HEK293 (cell line): ENCODE results near the gene IFT122.
"Not testable (repeated sequence)": the region's sequence is repeated elsewhere in the genome, so short reads cannot be mapped to it uniquely, and the experiment has no call there.

Experiments
- CTCF ChIA-PET: fragments of 350-600 bp; formaldehyde crosslinking; extraction: SDS; loops from one replicate; lab custom pipeline; 2021; ENCODE audit warnings: antibody characterized with exemption; lab: Yijun Ruan, JAX
- POLR2A ChIA-PET: fragments of 300-600 bp; formaldehyde crosslinking; extraction: SDS; loops from one replicate; lab custom pipeline; 2020; ENCODE audit warnings: antibody characterized with exemption, inconsistent platforms; lab: Yijun Ruan, JAX
- H3K27ac ChIP-seq: fragments of 200-500 bp; sonication (Bioruptor generic); 2 replicates; pipeline ENCODE4 v1.5.1; 2014; ENCODE audit warnings: low read depth, low read length, control low read depth, inconsistent platforms; ENCODE audit errors: extremely low read depth
- H3K36me3 ChIP-seq, 2 experiments: fragments of 200-500 bp in 1 of 2; sonication (Bioruptor generic) in 1 of 2; 1 replicate in 1 of 2; 2 replicates in 1 of 2; pipeline ENCODE4 v1.5.1; 2014 to 2017; ENCODE audit warnings: inconsistent platforms in 2 of 2, low read length in 2 of 2; ENCODE audit not compliant: control insufficient read depth in 2 of 2, insufficient read depth in 1 of 2
- H3K4me1 ChIP-seq: fragments of 200-500 bp; sonication (Bioruptor generic); 2 replicates; pipeline ENCODE4 v1.5.1; 2014; ENCODE audit warnings: mild to moderate bottlenecking, low read length, inconsistent platforms; ENCODE audit not compliant: control insufficient read depth, insufficient read depth
- H3K4me3 ChIP-seq: 2 replicates; pipeline ENCODE4 v1.5.1; 2011; ENCODE audit warnings: low read depth, mild to moderate bottlenecking, control low read depth, low read length, moderate library complexity
- H3K9me3 ChIP-seq: fragments of 200-500 bp; sonication (Bioruptor generic); 2 replicates; pipeline ENCODE4 v1.5.1; 2014; ENCODE audit warnings: low read depth, low read length, inconsistent platforms; ENCODE audit not compliant: control insufficient read depth, insufficient read depth
- GLI2 ChIP-seq: fragments of 450-650 bp; formaldehyde crosslinking; IDR thresholded peaks from 2 replicates; pipeline ENCODE4; 2017; ENCODE audit warnings: missing biosample characterization, missing genetic modification characterization, low read depth, borderline replicate concordance
- PRDM1 ChIP-seq: fragments of 450-650 bp; formaldehyde crosslinking; IDR thresholded peaks from 2 replicates; pipeline ENCODE4; 2016; ENCODE audit warnings: missing biosample characterization, missing genetic modification characterization
- SP7 ChIP-seq: fragments of 450-650 bp; formaldehyde crosslinking; IDR thresholded peaks from 2 replicates; pipeline ENCODE4 v1.5.1; 2016; ENCODE audit warnings: missing biosample characterization, missing genetic modification characterization
- ZFP3 ChIP-seq: fragments of 450-650 bp; formaldehyde crosslinking; IDR thresholded peaks from 2 replicates; pipeline ENCODE4 v1.5.1; 2016; ENCODE audit warnings: low read depth, missing biosample characterization, missing genetic modification characterization
- ZNF146 ChIP-seq: fragments of 450-650 bp; formaldehyde crosslinking; IDR thresholded peaks from 2 replicates; pipeline ENCODE4 v1.5.1; 2016; ENCODE audit warnings: missing biosample characterization, missing genetic modification characterization
- ZNF155 ChIP-seq: fragments of 450-650 bp; formaldehyde crosslinking; IDR thresholded peaks from 2 replicates; pipeline ENCODE4 v1.5.1; 2016; ENCODE audit warnings: missing biosample characterization, missing genetic modification characterization
- ZNF513 ChIP-seq: fragments of 450-650 bp; IDR thresholded peaks from 2 replicates; pipeline ENCODE4 v1.5.1; 2018; ENCODE audit warnings: missing biosample characterization, missing genetic modification characterization
- ZNF544 ChIP-seq: fragments of 450-650 bp; formaldehyde crosslinking; IDR thresholded peaks from 2 replicates; pipeline ENCODE4 v1.5.0; 2017; ENCODE audit warnings: missing biosample characterization, missing genetic modification characterization
- ZNF549 ChIP-seq: fragments of 450-650 bp; IDR thresholded peaks from 2 replicates; pipeline ENCODE4 v1.5.1; 2018; ENCODE audit warnings: missing biosample characterization, missing genetic modification characterization, mild to moderate bottlenecking, inconsistent platforms, moderate library complexity
- ZNF623 ChIP-seq: fragments of 450-650 bp; formaldehyde crosslinking; IDR thresholded peaks from 2 replicates; pipeline ENCODE4 v1.5.1; 2016; ENCODE audit warnings: missing biosample characterization, missing genetic modification characterization
- ZNF664 ChIP-seq: fragments of 450-650 bp; formaldehyde crosslinking; IDR thresholded peaks from 2 replicates; pipeline ENCODE4 v1.5.1; 2016; ENCODE audit warnings: missing biosample characterization, missing genetic modification characterization
- ZNF777 ChIP-seq: fragments of 450-650 bp; formaldehyde crosslinking; IDR thresholded peaks from 2 replicates; pipeline ENCODE4 v1.5.1; 2017; ENCODE audit warnings: missing biosample characterization, missing genetic modification characterization, borderline replicate concordance
- TF ChIP-seq, protein P1 (sequence below): fragments of 450-650 bp; formaldehyde crosslinking; IDR thresholded peaks from 2 replicates; pipeline ENCODE4 v1.5.1; 2016; ENCODE audit warnings: missing biosample characterization, missing genetic modification characterization

Gene IFT122

GRCh38 chr3:129410971-129411370 is 29.1 kb upstream of the IFT122 start (continued):
- no peak for TF ChIP-seq ZNF777 (tag by site-specific recombination)
- TF ChIP-seq GLI2 (tag by site-specific recombination) = no peak
- TF ChIP-seq, all 188 proteins: peak for 0

- Histone ChIP-seq H3K27ac (no peak overlapping the region), H3K4me1 (no peaks in the 10 kb centered on the region; the same call in 1 of the 2 replicates), H3K4me3 (no peak overlapping the region), H3K9me3 (no peaks in the 10 kb centered on the region), H3K36me3 (no peaks in the 10 kb centered on the region)
- CTCF ChIA-PET = interaction anchor here (0.6 to 2.8 kb wide), 2 partner anchors 13 to 499 kb away, joined by 3 to 14 read pairs; no protein-coding TSS in a partner anchor
- POLR2A ChIA-PET = interaction anchor here (0.7 to 1.2 kb wide), 2 partner anchors 15 to 27 kb away, joined by 3 to 4 read pairs; partner anchors contain the start of genes EFCAB12, IFT122 and MBD4
- no peak for TF ChIP-seq ZNF146
- no peak for TF ChIP-seq PRDM1 (tag by site-specific recombination)
- TF ChIP-seq ZNF664 = peak; percentile 79; the same call in 1 of the 2 replicates
- TF ChIP-seq ZNF623 (tag by site-specific recombination) = peak; percentile 49; the same call in 1 of the 2 replicates
- no peak for TF ChIP-seq ZNF549
- no peak for TF ChIP-seq ZNF155
Observed at GRCh38 chr3:129412542-129413198, 27.4 kb upstream of the IFT122 start.

DNA sequence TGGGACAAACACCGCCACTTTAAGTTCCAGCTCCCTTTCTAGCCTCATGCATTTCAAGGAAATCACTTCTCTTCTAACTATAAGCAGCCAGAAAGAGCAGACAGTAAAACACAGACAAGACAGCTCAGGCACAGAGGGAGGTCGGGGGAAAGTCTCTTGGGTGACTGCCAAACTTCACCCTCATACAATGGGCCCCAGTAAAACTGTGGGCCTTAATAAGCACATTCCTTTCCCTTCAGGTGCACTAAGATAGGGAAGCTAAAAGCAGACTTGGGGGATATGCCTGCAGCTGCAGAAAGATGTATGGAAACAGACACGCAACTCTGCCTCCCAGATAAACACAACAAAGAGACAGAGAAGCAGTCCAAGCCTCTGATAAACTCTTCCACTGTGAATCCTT is 26.8 kb upstream of the IFT122 start:
- not testable (repeated sequence) for H3K4me1 ChIP-seq, H3K4me3 ChIP-seq, H3K27ac ChIP-seq, H3K36me3 ChIP-seq, H3K9me3 ChIP-seq
- POLR2A ChIA-PET = interaction anchor here (0.7 to 1.2 kb wide), 2 partner anchors 15 to 27 kb away, joined by 3 to 4 read pairs; partner anchors contain the start of genes EFCAB12, IFT122 and MBD4
- CTCF ChIA-PET = interaction anchor here (0.6 to 2.8 kb wide), 2 partner anchors 13 to 167 kb away, joined by 4 to 14 read pairs; no protein-coding TSS in a partner anchor

GRCh38 chr3:129413687-129414506 is 26.1 kb upstream of the IFT122 start:
- TF ChIP-seq ZNF513 (tag by site-specific recombination) (no peak), PRDM1 (tag by site-specific recombination) (no peak), SP7 (tag by site-specific recombination) (peak; percentile 43; the same call in 1 of the 2 replicates), ZNF544 (tag by site-specific recombination) (no peak)
- TF ChIP-seq, all 188 proteins: peak for 1
- no peak overlapping the region for H3K4me3 ChIP-seq
- POLR2A ChIA-PET = interaction anchor here (1.2 kb wide), 1 partner anchor 14 kb away, joined by 4 read pairs; the partner anchor contains the start of gene EFCAB12
- CTCF ChIA-PET = interaction anchor here (0.6 to 2.8 kb wide), 2 partner anchors 14 to 168 kb away, joined by 4 to 14 read pairs; no protein-coding TSS in a partner anchor
- H3K27ac ChIP-seq = no peak overlapping the region
- no peaks in the 10 kb centered on the region for H3K36me3 ChIP-seq
- H3K9me3 ChIP-seq = no peaks in the 10 kb centered on the region
- no peaks in the 10 kb centered on the region; the same call in 1 of the 2 replicates for H3K4me1 ChIP-seq

DNA sequence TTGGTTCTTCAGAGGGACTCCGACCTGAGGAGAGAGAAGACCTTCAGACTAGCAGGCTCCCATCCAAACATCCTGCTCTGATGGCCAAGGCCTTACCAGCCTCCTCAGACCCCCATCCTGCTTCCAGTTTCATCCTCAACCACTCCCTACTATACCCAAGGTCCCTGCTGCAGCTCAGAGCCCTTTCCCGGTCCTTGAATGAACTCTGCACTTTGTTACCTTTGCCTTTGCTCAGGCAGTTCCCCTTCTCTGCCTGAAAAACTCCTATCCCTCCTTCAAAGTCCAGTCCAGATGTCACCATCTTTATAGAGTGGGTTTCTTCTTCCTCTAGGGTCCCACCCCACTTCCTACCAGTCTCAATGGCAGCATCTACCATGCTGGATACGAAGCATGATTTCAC is 24.6 kb upstream of the IFT122 start:
- Histone ChIP-seq H3K4me3 (no peak overlapping the region), H3K36me3 (no peaks in the 10 kb centered on the region), H3K9me3 (no peaks in the 10 kb centered on the region), H3K4me1 (no peaks in the 10 kb centered on the region; the same call in 1 of the 2 replicates), H3K27ac (no peak overlapping the region)
- ChIA-PET POLR2A (no interaction called here), CTCF (interaction anchor here (0.8 kb wide), 1 partner anchor 16 kb away, joined by 3 read pairs; no protein-coding TSS in a partner anchor)
- TF ChIP-seq ZFP3 (tag by site-specific recombination) = peak; percentile 43; the same call in 1 of the 2 replicates
- TF ChIP-seq, protein P1, sequence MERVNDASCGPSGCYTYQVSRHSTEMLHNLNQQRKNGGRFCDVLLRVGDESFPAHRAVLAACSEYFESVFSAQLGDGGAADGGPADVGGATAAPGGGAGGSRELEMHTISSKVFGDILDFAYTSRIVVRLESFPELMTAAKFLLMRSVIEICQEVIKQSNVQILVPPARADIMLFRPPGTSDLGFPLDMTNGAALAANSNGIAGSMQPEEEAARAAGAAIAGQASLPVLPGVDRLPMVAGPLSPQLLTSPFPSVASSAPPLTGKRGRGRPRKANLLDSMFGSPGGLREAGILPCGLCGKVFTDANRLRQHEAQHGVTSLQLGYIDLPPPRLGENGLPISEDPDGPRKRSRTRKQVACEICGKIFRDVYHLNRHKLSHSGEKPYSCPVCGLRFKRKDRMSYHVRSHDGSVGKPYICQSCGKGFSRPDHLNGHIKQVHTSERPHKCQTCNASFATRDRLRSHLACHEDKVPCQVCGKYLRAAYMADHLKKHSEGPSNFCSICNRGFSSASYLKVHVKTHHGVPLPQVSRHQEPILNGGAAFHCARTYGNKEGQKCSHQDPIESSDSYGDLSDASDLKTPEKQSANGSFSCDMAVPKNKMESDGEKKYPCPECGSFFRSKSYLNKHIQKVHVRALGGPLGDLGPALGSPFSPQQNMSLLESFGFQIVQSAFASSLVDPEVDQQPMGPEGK = no peak
